ENCODE results near the gene ARHGAP42.

GRCh38 chr11:100963375-100963774 is 276.3 kb downstream of the ARHGAP42 start:
- TF ChIP-seq POLR2A (IDR thresholded peaks at IDR 0.05; ENCODE audit: low read depth, low read length) (no peak), POLR2AphosphoS5 (IDR thresholded peaks at IDR 0.05; ENCODE audit: low read depth, low read length) (no peak), TAF1 (IDR thresholded peaks at IDR 0.05; ENCODE audit: borderline replicate concordance, low read depth, low read length) (no peak)

All from GM12892 (cell line).